ENCODE measurements around the gene HOXD13. TPM values are rescaled to one million over a fixed set of nuclear protein-coding genes. Genes with fewer than 3 reads are reported as not detected.
A peak's percentile ranks its signal among the peaks of the same experiment; 100 is the strongest.

Gene HOXD13
- total and polyA plus RNA-seq, 11 donors, result not detected

DNA sequence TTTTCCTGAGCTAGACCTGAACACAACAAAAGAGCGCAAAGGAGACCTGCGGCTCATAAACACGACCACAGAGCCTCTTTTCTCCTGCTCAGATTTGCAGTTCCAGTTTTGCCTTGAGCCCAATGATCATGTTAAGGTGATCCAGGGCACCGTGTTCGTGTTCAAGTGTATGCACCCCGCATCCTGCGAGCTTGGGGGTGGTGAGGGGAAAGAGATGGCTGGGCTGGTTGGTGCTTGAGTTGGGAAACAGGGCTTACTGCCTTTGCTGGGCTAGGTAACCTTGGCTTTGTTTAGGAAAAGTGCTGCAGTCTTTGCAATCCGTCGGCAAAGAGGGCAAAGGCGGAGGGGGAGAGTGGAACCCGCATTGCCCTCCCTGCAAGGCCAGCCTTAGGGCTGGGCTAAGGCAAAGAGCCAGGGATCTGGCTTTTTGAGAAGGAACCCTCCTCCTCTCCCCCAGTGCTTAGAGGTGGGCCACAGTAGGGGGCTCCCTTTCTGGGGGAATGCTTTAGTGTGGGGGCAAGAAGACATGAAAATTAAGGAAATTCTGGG is 25.4 kb downstream of the HOXD13 start:
- no peak overlapping the region for H3K27ac ChIP-seq
- peaks cover 0 to 27% (median 8%) of the 10 kb centered on the region in 12 donors for H3K4me1 ChIP-seq
- DNase-seq (no peak), ATAC-seq (no peak)
- no peak overlapping the region for H3K4me3 ChIP-seq
- H3K36me3 ChIP-seq, result no peaks in the 10 kb centered on the region
- intact Hi-C loops (cut with DNase I), result no loop called here
- WGBS, 4 donors, result 6 to 12% (median 9%) methylated on average over 11 of the region's 11 CpGs
- no peaks in the 10 kb centered on the region for H3K9me3 ChIP-seq
- H3K27me3 ChIP-seq, result peaks cover 95 to 100% (median 99%) of the 10 kb centered on the region in 9 donors
- TF ChIP-seq, protein P1, sequence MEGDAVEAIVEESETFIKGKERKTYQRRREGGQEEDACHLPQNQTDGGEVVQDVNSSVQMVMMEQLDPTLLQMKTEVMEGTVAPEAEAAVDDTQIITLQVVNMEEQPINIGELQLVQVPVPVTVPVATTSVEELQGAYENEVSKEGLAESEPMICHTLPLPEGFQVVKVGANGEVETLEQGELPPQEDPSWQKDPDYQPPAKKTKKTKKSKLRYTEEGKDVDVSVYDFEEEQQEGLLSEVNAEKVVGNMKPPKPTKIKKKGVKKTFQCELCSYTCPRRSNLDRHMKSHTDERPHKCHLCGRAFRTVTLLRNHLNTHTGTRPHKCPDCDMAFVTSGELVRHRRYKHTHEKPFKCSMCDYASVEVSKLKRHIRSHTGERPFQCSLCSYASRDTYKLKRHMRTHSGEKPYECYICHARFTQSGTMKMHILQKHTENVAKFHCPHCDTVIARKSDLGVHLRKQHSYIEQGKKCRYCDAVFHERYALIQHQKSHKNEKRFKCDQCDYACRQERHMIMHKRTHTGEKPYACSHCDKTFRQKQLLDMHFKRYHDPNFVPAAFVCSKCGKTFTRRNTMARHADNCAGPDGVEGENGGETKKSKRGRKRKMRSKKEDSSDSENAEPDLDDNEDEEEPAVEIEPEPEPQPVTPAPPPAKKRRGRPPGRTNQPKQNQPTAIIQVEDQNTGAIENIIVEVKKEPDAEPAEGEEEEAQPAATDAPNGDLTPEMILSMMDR (IDR thresholded peaks at IDR 0.05), result no peak
- TF ChIP-seq POLR2A (IDR thresholded peaks at IDR 0.05), result no peak

DNA sequence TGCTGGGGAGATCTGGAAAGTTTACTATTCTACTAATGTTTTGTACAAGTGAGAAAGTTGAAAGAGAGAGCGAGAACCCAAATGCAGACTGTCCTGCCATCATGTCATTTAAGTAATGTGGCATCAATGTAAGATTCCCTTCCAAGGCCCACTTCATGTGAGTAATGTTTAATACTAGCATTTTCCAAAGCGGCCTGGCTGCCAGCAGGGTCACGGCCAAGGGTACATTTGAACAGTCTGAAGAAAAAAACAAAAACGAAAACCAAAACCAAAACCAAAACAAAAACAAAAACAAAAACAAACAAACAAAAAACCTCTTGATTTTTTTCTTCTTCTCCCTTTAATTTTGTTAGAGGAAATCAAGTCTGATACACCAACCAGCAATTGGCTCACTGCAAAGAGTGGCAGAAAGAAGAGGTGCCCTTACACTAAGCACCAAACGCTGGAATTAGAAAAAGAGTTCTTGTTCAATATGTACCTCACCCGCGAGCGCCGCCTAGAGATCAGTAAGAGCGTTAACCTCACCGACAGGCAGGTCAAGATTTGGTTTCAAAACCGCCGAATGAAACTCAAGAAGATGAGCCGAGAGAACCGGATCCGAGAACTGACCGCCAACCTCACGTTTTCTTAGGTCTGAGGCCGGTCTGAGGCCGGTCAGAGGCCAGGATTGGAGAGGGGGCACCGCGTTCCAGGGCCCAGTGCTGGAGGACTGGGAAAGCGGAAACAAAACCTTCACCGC is 26.2 kb downstream of the HOXD13 start:
- no peak overlapping the region for H3K27ac ChIP-seq
- intact Hi-C loops (cut with DNase I), result no loop called here
- H3K9me3 ChIP-seq, result no peaks in the 10 kb centered on the region
- H3K36me3 ChIP-seq, result no peaks in the 10 kb centered on the region
- H3K4me3 ChIP-seq, result no peak overlapping the region
- no peak for TF ChIP-seq POLR2A (IDR thresholded peaks at IDR 0.05)
- TF ChIP-seq, protein P1 (IDR thresholded peaks at IDR 0.05), result peak in 8 of 12 donors; percentile 6 to 27 (median 20)
- no peak for DNase-seq
- peaks cover 94 to 100% (median 99%) of the 10 kb centered on the region in 9 donors for H3K27me3 ChIP-seq
- no peak for ATAC-seq
- WGBS, 4 donors, result 9 to 14% (median 12%) methylated on average over 24 of the region's 24 CpGs
- peaks cover 0 to 34% (median 13%) of the 10 kb centered on the region in 12 donors for H3K4me1 ChIP-seq

DNA sequence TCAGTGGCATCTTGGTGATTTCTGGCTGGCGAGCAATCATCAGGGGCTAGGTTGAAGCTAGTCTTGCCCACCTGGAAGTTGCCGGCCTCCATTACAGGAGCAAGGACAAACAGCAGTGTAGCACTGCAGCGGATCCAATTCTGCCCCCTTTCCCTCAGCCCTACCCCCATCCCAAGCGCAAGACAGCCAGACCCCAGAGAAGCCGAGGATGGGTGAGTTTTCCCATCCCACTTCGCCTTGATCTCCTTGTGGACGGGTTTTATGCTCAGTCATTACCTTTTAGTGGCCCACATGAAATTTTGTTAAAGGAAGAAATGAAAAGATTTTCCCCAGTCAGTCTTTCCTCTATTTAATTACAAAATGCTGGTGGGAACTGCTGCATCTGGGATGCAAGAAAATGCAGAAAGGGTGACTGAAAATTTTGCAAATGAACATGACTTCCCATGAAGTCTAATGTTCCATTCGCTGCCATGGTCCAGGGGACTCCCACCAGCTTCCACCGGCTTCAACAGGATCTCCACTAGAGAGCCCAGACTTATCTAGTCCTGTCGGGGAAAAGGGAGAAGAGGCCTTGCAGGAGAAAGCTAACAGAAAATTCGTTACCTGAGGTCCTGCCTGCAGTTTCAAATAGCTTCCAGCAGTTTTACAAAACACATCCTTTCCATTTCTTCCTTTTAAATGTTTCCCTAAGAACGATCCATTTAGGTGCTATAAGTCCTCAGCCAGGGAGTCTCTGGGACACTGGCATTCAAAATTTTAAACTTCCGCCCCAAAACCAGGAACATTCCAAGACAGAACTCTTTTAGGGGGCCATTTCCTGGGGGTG is 28.1 kb downstream of the HOXD13 start:
- Histone ChIP-seq H3K27me3 (peaks cover 95 to 100% (median 99%) of the 10 kb centered on the region in 9 donors), H3K36me3 (no peaks in the 10 kb centered on the region), H3K27ac (no peak overlapping the region), H3K4me1 (peaks cover 0 to 36% (median 14%) of the 10 kb centered on the region in 12 donors), H3K9me3 (no peaks in the 10 kb centered on the region), H3K4me3 (peak overlapping the region in 1 of 12 donors; percentile 14)
- TF ChIP-seq POLR2A (IDR thresholded peaks at IDR 0.05), result no peak
- peak in 1 of 5 donors; percentile 3 for DNase-seq
- ATAC-seq, result no peak
- intact Hi-C loops (cut with DNase I), result loop anchor here in 3 of 10 donors (10.0 kb wide), 1 partner anchor 694 kb away; no protein-coding TSS in a partner anchor
- 11 to 18% (median 15%) methylated on average over 13 of the region's 13 CpGs for WGBS, 4 donors

DNA sequence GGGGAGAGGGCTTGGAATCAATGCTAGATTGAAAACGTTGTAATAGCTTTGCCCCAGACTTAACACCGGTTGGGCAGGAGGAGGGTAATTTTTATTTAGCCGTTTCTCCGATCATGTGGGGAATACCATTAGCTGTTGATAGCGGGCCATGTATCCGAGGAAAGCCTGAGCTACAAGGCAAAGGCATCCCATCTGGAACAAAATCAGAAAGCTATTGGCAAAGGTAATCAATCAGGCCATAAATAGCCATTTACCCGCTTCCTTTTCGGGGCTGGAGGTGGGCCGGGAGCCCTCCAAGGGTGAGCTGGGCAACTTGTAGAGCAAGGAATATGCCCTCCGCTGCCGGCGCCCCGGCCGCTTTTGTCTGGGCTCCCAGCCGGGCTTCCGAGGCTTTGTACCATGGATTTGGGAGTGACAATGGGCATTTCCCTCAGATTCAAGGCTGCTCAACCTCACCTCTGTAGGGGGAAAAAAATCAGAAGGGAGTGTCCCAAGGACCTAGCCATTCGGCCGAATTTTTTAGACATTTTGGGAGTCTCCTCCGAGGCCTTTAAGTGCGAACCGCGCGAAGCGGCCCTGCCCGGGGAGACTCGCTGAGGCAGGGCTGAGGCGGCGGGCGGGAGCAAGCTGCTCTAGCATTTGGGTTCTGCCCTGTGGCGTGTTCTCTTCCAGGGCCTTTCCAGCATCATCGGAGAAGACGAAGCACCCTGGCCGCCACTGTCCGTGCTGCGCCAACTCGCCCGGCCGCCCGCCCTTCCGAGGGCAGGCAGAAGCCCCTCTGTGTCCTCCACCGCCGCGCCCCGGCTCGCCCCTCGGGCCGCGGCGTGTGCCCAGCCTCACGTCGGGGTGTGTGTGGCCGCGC is 28.9 kb downstream of the HOXD13 start:
- Histone ChIP-seq H3K9me3 (no peaks in the 10 kb centered on the region), H3K4me1 (peaks cover 0 to 31% (median 14%) of the 10 kb centered on the region in 12 donors), H3K36me3 (no peaks in the 10 kb centered on the region), H3K27me3 (peaks cover 87 to 100% (median 99%) of the 10 kb centered on the region in 9 donors), H3K4me3 (peak overlapping the region in 1 of 12 donors; percentile 39), H3K27ac (no peak overlapping the region)
- no peak for ATAC-seq
- peak in 1 of 5 donors; percentile 0 for DNase-seq
- TF ChIP-seq, protein P1 (IDR thresholded peaks at IDR 0.05), result no peak
- no peak for TF ChIP-seq POLR2A (IDR thresholded peaks at IDR 0.05)
- WGBS, 4 donors, result 4 to 9% (median 7%) methylated on average over 43 to 53 of the region's 53 CpGs
- intact Hi-C loops (cut with DNase I), result loop anchor here in 3 of 10 donors (10.0 kb wide), 1 partner anchor 693 kb away; no protein-coding TSS in a partner anchor
